ENCODE data around the gene C17orf113.

Gene C17orf113

GRCh38 chr17:42072323-42073187 is 22.2 kb upstream of the C17orf113 start:
- no peak for DNase-seq

GRCh38 chr17:42071810-42072209 is 21.4 kb upstream of the C17orf113 start:
- DNase-seq: no peak

GRCh38 chr17:42068979-42069378 is 18.6 kb upstream of the C17orf113 start:
- no peak for DNase-seq

DNA sequence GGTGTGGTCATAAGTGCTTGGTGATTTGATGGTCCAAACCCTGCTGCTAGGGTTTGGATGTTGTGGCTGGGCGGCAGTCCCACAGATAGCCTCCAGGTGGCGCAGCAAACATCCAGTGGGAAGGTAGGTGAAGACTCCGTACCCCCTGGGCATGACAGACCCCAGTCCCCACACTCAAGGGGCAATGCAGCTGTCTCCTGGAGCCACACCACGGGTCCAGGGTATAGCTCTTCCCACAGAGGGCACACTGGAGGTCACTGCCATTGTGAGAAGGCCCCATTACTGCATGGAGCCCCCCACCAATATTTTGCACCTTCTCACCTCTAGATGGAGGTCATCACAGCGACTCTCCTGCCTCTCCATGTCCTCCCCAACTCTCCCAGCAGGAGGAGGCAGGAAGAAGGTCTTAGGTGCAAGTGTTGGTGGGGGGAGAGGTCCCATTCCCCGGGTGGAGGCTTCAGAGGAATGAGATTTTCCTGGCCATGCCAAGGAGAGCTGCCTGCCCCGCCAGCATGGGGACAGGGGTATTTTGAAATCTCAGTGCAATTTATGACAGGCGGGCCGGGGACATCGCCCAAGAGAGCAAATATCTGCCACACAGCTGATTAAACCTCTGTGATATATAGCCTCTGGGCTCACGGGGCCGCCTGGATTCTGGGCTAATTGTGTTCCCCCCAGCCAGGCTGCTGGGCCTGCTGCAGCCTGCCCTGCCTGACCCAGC is 17.1 kb upstream of the C17orf113 start:
- DNase-seq: peak; percentile 52

DNA sequence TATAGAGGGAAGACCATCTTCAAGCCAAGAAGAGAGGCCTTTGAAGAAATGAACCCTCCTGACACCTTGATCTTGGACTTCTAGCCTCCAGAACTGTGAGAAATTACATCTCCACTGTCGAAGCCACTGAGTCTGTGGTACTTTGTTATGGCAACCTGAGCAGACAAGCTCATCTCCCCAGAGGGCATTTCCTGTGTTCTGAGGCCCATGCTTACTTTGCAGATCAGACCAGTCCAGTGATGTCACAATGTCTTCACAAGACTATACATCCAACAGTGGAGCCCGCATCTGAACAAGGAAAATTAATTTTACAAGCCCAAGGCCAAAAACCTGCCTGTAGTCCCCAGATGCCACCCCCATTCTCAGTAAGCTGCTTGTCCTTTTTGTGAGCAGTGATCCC is 14.8 kb upstream of the C17orf113 start:
- DNase-seq: peak; percentile 13

- DNase-seq: no peak
Observed at GRCh38 chr17:42062681-42063080, 12.3 kb upstream of the C17orf113 start.

- DNase-seq: no peak
Observed at GRCh38 chr17:42061646-42062487, 11.5 kb upstream of the C17orf113 start.

- DNase-seq: no peak
Observed at GRCh38 chr17:42060231-42060630, 9.8 kb upstream of the C17orf113 start.

DNA sequence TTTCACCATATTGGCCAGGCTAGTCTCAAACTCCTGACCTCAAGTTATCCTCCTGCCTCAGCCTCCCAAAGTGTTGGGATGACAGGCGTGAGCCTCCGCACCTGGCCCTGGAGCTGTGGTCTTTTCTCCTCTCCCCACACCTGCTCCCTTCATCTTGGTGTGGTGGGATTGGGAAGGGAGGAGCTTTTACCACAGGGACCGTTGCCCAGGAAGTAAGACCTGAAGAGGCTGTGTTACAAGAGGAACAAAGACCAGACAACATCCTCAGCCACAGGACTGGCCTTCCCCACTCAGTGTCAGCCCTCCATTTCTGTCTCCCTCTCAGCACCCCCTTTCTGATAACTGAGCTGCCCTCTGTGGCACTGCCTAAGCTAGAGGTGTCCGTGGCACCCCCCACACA is 9.4 kb upstream of the C17orf113 start:
- no peak for DNase-seq

DNA sequence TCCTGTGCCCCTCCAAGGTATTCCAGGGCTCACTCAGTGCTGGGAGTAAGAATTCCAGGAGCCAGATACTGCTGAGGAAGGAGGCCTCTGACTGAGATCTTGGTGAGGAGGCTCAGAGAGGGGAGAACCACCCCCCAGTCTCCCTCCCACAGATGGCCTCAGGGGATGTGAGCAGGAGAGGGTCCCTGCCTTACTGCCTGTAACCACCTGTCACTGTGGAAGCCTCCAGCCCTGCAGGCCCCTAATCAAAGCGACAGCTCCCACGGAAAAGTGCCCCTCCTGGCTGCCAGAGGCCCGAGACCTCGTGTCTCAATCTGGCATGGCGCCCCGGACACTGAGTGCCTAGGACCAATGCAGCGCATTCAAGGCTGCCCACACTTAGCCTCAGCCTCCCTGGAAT is 7.7 kb upstream of the C17orf113 start:
- DNase-seq: no peak

DNA sequence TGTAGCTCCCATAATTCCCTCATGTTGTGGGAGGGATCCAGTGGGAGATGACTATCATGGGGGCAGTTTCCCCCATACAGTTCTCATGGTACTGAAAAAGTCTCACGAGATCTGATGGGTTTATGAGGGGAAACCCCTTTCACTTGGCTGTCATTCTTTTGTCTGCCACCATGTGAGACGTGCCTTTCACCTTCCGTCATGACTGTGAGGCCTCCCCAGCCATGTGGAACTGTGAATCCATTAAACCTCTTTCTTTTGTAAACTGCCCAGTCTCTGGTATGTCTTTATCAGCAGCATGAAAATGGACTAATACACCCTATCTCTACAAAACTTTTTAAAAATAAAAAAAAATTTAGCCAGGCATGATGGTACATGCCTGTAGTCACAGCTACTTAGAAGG is 6.2 kb upstream of the C17orf113 start:
- no peak for DNase-seq

DNA sequence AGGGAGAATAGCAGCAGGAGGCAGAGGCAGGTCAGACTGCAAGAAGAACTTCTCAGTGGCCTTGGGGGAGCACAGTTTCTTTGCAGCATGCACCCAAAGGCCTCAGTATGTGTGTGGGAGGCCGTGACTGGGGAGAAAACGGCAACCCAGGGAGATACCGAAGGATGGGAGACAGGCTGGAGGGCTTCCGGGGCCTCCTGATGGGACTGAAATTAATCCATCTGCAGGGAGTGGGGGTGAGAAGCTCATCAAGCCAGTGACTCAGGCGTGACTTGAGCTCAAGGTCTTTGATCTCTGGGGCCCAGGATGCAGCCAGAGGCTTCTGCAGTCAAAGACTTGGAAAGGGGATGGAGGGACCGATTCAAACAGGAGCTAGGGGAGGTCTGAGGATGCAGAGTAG is 5.1 kb upstream of the C17orf113 start:
- no peak for DNase-seq

GRCh38 chr17:42055027-42055426 is 4.6 kb upstream of the C17orf113 start:
- DNase-seq: no peak

DNA sequence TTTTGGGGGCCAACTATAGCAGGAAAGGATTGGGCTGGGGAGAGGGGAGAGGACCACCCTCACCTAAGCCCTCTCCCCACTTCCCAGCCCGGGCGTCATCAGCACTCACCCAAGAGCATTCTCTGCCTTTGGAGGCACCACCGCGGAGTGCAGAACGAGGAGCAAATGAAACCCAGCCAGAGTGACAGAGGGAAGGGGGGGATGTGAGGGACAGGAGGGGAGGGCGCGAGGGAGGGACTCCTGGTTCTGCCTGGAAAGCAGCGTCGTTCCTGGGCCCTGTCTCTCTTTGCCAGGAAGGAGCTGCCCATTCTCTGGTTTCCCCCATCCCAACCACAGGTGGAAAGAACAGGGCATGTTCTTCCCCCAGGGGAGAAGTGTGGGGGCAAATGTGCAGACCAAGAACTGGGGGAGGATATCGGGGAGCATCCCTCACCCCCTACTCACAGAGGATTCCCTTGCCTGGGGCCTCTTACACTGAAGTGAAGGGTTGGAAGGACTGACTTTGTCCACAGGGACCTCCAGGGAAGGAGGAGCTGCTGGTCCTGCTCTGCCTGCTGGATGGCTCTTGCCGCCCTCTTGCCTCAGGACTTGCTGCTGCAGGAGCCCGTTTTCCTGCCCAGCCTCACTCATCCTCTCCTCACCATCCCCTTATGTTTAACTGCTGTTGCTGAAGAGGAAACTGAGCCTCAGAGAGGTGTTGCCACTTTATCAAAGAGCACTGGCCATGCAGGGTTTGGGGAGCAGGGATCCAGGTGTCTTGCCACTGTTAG is 3.5 kb upstream of the C17orf113 start:
- no peak for DNase-seq

GRCh38 chr17:42052346-42052877 is 2.0 kb upstream of the C17orf113 start:
- DNase-seq: no peak

DNA sequence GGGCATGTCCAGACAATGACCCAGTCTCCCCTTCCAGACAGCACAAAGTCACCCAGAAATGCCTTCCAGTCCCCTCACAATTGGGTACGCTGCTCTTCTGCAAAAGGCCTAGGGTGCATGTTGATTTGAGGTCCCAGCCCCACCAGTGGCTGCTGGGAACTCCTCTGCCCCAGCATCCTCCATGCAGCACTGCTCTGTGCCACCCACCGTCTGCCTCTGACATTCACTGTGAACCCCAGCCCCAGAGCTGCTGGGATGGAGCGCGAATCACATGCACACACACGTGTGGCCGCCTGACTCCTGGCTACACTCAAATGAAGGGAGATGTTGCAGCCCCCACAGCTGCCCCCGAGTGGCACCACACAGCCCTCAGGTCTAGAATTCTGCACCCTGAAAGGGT is 1.2 kb upstream of the C17orf113 start:
- DNase-seq: no peak

DNA sequence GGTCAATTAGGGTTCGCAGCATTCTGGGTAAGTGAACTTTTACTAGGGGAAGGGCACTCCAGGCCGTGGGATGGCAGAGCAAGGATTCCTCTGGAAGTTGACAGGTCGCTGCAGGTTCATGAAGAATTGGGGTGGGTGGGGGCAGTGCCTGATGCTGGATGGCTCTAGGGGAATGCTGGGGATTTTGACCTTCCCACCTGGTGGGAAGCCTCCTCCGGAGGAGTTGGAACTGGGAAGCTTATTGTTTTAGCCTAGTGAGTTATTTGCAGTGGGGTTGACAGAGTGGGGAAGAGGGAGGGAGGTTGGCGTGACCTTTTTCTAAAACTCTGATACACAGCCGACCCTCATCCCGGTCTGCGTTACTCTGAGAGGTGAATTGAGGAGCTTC is 606 bp upstream of the C17orf113 start:
- DNase-seq: no peak

DNA sequence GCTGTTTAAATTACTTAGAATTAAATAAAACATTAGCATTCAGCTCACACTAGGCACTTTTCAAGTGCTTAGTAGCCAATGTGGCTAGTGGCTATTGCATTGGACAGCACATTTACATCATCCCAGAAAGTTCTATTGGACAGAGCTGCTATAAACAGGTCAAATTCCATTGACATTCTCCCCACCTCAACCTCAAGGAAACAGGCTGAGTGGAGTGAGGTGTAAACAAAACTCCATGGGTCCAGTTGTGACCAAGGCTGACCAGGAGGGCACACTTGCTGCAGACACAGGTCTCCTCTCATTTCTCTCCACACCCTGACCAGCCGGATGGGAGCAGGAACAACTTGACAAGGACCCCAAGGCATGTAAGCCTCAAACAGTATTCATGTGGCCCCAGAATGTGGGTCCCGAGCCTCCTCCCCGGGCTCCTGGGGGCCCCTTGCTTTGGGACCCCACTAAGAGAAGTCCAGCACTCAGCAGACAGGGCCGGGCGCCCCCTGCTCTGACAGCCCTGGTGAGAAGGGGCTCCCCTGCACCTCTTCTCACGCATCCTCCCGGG is 488 bp downstream of the C17orf113 start:
- no peak for DNase-seq

- no peak for DNase-seq
Observed at GRCh38 chr17:42047343-42047742, 3.1 kb downstream of the C17orf113 start.

DNA sequence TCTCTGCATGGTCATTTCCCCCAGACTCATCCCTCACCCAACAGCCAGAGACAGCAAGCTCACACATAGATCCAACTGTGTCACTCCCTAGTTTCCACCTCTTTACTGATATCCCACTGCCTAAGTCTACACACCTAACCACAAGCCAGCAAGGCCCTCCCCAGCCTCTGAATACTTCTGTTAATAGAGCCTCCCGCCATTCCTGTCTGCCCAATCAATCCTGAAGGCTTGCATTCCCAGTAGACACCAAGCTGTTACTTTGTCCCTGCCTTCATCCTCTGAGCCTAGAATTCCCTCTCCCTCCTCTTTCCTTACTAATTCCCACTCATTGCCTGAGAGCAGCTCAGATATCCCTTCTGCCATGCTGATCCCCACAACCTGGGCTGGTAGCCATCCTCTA is 4.7 kb downstream of the C17orf113 start:
- DNase-seq: no peak

DNA sequence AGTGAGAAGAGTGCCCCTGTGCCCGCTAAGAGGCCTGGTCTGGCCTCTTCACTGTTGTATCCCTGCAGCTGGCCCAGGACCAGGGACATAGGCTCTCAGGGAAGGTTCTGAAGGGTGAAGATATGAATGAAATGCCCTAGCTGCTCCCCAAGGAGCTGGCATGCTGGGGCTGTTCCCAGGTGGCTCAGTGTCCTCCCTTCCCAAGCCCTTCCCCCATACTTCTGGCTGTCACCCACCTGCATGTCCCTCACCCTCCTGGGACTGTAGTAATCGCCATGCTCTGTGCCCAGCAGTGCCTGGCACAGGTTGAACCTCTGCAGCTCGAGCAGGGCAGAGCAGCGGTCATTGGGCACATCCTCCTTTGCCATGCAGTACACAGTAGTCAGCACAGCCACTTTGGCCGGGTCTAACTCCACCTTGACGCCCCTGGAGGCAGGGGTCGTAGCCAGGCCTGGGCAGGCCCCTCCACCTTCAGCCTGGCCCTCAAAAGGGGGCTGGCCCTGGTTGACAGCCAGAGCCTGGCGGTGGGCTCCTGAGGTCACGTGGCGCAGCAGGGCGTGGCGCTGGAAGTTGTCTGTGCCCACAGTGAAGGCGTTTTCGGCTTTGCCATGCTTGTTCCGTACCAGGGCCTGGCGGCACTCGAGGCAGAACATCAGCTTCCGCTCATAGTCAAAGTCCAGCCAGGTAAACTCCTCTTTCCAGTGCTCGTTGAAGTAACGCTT is 7.6 kb downstream of the C17orf113 start:
- no peak for DNase-seq
